ENCODE results near the gene SORCS1.

SORCS1 gene

DNA sequence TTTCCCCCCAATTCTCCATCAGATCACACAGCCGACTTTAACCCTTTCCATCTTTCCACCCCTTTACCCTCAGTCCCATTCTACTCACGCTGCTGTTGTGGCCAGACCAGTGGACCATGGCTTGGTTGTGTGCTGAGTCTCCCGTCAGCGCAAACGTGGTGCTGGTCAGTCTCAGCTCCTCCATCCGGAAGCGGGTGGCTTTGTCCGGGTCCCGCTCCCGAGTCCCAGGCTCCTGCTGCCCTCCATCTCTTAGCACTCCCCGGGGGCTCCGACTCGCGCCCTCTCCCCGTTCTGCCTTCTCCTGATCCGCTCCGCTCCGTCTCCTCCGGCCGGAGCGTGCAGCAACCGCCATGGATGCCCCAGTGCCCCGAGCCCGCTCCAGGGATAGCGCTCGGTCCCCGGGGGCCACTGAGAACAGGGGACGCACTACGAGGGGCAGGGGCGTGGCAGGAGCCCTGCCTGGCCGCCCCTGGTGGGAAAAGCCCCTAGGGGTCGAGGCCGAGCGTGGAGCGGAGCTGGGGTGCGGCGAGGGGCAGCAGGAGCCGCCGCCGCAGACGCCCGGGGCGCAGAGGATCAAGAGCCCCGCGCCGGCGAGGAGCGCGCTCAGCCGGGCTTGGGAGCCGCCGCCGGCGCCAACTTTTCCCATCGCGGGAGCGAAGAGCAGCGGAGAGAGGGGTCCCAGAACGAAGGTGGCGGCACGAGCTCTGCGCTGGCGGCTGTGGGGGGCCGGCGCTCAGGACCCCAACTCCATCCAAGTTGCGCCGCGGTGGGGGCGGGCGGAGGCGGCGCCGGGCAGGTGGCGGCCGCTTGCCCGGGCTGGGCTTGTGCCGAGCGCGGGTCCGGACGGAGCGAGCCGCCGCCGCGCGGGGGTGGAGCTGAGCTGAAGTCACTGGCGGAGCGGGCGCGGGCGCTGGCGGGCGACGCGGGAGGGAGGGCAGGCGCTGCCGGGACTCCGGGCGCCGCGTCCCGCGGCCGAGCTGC, at the start of gene SORCS1:
SORCS1 (minus strand) TSS at position 826 of the 981 bp plus-strand sequence.
- no peak for DNase-seq (ENCODE audit: low read depth)

GRCh38 chr10:107214261-107214660, 49.8 kb upstream of the SORCS1 start:
- DNase-seq (ENCODE audit: low read depth) = no peak

DNA sequence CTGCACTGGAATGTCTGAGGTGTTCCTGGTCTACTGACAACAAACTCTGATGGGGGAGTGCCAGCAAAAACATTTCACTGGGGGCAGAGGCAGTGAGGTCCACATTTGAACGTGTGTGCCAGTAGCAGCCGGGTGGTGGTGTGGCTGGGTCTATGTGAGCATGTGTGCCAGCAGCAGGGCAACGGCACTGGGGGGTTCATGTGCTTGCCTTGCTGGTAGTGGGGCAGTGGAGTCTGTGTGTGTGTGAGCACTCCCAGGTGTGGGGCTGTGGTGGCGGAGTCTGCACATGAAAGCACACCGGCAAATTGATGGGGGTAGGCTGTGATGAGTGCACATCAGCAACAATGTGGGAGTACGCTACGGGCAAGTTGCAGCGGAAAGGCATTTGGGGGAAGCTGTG, 49.4 kb upstream of the SORCS1 start:
- no peak for DNase-seq (ENCODE audit: low read depth)

- no peak for DNase-seq (ENCODE audit: low read depth)
Observed at GRCh38 chr10:107206833-107207232, 42.3 kb upstream of the SORCS1 start.

GRCh38 chr10:107169516-107169915, 5.0 kb upstream of the SORCS1 start:
- no peak for DNase-seq (ENCODE audit: low read depth)

DNA sequence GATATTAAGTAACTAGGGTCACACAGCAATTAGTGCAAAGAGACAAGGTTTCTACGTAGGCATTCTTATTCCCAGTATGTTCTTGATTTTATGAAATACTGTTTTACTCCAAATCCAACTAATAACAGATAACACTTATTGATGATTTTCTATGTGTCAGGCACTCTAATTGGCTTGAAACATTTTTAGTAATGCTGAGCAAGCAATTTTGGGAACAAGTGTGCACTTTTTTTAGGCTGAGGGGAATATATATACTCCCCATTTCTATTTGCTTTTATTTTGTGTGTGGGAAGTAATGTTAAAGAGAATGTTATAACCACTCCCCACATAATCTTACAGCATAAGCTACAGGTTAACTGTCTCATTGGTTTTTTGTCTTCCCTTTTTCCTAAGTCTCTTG, 4.2 kb upstream of the SORCS1 start:
- DNase-seq (ENCODE audit: low read depth) = no peak

GRCh38 chr10:107166403-107166802, 1.9 kb upstream of the SORCS1 start:
- DNase-seq (ENCODE audit: low read depth) = no peak

DNA sequence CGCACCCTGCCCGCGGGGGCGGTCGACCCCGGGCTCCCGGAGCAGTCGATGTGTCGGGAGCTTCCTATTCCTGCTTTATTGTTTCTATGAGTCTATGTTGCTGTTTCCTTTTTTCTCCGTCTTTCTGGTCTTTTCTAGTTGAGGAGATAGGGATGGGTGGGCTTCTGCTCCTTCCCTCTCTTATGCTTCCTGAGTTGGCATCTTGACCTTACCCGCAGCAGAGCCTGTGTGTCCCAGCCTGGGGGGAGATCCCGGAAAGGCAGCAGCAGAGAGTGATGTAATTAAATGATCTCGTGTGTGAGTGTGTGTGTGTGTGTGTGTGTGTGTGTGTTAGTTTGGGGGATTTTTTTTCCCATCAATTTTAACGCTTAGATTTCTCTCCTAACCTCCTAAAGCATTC, 486 bp upstream of the SORCS1 start:
- DNase-seq (ENCODE audit: low read depth) = no peak

DNA sequence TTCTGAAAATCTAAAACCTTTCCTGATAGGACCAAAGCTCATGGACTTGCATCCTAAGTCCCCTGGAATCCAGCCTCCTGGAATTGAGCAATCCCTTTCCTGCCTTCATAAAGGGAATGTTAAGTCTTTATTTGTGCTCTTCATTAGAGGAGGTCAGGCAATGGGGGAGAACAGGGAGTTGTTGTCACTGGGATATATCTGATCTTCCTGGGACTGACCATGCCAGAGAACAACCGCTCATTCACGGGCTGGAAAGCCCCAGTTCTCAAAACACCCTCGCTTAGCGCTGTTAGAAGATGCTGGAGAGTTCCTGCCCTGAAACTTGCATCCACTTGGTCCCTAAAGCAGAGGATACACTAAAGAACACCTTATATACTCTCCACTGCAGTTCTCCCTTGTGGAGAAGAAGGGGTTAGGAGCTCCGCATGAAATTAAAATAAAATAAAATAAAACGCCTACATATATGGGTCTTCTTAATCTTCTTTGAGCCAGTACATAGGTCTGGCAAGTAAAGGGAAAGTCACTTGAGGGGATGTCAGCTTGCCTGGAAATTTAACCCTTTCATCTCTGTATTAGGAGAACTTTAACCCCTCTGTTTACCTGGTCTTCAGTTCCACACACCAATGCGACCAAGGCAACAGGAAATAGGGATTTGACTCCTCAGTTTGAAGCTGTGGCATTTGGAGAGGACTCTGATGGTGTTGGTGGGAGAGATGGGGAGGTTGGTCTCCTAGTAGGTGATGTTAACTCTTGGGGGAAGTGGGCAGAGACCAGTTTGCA, 1.2 kb downstream of the SORCS1 start:
- no peak for DNase-seq (ENCODE audit: low read depth)

DNA sequence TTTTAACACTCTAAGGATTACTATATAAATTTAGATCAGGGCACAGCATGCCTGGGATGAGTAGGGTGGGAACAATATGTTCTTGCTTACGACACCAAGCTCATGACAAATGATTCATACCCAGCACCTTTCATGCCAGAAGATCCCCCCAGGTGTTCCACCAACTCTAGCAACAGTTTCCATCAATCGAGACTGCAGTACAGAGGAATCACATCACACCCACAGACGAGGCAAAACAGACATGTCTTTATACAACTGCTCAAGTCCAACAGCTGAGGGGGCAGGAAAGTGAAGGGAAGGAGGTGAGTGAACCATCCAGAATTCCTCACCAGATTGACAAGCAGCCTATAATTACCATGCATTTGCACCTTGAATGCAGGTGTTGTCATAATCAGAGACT, 3.6 kb downstream of the SORCS1 start:
- DNase-seq (ENCODE audit: low read depth) = no peak

GRCh38 chr10:107159871-107160270, 4.6 kb downstream of the SORCS1 start:
- DNase-seq (ENCODE audit: low read depth) = no peak

GRCh38 chr10:107157071-107157470, 7.4 kb downstream of the SORCS1 start:
- no peak for DNase-seq (ENCODE audit: low read depth)

- DNase-seq (ENCODE audit: low read depth) = no peak
Observed at GRCh38 chr10:107152087-107152486, 12.4 kb downstream of the SORCS1 start.

DNA sequence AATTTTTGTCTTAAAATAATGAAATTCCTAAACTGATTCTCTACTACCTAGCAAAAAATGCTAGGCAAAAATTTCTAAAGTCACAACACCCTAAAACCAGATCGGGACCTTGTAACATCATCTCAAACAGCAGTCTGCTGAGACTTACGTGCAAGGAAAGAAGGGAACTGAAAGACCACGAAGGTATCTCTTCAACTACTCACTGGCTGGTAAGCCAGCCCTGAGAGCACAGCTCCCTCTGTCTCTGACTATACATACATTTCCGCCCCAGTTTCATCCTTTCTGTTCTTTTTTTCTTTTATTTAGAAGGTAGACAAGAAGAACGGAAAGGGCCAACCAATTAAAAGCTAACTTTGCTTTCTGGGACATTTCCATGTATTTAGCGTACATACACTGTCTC, 15.6 kb downstream of the SORCS1 start:
- DNase-seq (ENCODE audit: low read depth) = no peak

GRCh38 chr10:107144490-107144889, 20.0 kb downstream of the SORCS1 start:
- no peak for DNase-seq (ENCODE audit: low read depth)

- no peak for DNase-seq (ENCODE audit: low read depth)
Observed at GRCh38 chr10:107141524-107142061, 22.9 kb downstream of the SORCS1 start.

DNA sequence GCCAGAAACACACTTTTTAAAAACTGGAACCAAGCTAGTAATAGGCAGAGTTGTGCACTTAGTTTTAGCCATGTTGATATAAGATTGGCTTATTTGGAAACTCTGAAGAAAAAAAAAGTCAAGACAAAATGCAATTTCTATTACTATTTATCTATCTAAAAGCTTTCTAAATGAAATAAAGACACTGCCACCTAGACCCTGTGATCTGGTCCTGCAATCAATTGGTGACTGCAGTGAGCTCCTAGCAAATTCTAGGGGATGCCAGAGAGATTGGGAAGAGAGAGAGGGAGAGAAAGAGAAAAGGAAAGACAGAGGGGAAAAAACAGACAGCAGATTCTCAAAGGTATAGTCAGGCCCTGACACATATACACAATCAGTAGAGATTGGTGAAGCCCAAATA, 25.3 kb downstream of the SORCS1 start:
- DNase-seq (ENCODE audit: low read depth) = no peak

GRCh38 chr10:107133656-107134055, 30.9 kb downstream of the SORCS1 start:
- DNase-seq (ENCODE audit: low read depth) = no peak

GRCh38 chr10:107129000-107129399, 35.5 kb downstream of the SORCS1 start:
- no peak for DNase-seq (ENCODE audit: low read depth)

DNA sequence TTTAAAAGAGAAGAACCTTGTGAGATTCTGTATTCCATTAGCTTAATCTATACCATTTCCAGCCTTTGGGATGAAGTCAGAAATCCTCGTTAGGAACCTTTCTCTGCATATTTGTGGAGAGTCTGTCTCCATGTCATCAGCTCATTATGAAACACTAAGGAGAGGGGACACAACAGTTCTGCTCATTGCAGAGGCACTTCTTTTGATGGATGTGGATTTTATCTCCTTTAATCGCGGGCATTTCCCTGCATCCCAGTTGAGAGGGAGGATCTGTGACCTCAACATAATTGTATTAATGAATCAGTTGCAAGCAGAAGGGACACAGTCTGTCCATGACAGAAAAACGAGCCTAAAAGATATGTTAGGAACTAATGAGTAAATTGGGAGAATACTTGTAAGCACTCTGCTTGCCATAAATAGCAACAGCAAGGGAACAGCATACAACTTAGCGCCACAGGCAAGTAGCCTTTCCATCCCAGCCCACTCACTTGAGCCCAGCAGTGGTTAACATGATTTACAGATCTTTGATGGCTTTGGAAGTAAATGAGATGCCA, 37.9 kb downstream of the SORCS1 start:
- DNase-seq (ENCODE audit: low read depth) = no peak

- DNase-seq (ENCODE audit: low read depth) = no peak
Observed at GRCh38 chr10:107122703-107123102, 41.8 kb downstream of the SORCS1 start.

- DNase-seq (ENCODE audit: low read depth) = no peak
Observed at GRCh38 chr10:107118866-107119265, 45.6 kb downstream of the SORCS1 start.
